GM21360 (cell line): ENCODE results near the gene HYCC2.
A peak's percentile ranks its signal among the peaks of the same experiment; 100 is the strongest.
"Not testable (repeated sequence)": the region's sequence is repeated elsewhere in the genome, so short reads cannot be mapped to it uniquely, and the experiment has no call there.

Experiments
- ATAC-seq: cut with Tn5 transposase; IDR thresholded peaks from one replicate; pipeline ENCODE4 v1.9.1; 2021; ENCODE audit warnings: mild to moderate bottlenecking, moderate library complexity; ENCODE audit not compliant: unreplicated experiment

The HYCC2 gene

GRCh38 chr2:201073071-201073470 is 1.6 kb upstream of the HYCC2 start:
- ATAC-seq = no peak

- ATAC-seq = no peak
Observed at GRCh38 chr2:201072201-201072530, 695 bp upstream of the HYCC2 start.

- peak; percentile 28 for ATAC-seq
Observed at GRCh38 chr2:201070948-201071478, 458 bp downstream of the HYCC2 start.

GRCh38 chr2:201064797-201065329 is 6.6 kb downstream of the HYCC2 start:
- no peak for ATAC-seq

DNA sequence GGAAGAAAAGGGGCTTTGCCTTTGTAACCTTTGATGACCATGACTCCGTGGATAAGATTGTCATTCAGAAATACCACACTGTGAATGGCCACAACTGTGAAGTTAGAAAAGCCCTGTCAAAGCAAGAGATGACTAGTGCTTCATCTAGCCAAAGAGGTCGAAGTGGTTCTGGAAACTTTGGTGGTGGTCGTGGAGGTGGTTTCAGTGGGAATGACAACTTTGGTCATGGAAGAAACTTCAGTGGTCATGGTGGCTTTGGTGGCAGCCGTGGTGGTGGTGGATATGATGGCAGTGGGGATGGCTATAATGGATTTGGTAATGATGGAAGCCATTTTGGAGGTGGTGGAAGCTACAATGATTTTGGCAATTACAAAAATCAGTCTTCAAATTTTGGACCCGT is 8.0 kb downstream of the HYCC2 start:
- not testable (repeated sequence) for ATAC-seq

DNA sequence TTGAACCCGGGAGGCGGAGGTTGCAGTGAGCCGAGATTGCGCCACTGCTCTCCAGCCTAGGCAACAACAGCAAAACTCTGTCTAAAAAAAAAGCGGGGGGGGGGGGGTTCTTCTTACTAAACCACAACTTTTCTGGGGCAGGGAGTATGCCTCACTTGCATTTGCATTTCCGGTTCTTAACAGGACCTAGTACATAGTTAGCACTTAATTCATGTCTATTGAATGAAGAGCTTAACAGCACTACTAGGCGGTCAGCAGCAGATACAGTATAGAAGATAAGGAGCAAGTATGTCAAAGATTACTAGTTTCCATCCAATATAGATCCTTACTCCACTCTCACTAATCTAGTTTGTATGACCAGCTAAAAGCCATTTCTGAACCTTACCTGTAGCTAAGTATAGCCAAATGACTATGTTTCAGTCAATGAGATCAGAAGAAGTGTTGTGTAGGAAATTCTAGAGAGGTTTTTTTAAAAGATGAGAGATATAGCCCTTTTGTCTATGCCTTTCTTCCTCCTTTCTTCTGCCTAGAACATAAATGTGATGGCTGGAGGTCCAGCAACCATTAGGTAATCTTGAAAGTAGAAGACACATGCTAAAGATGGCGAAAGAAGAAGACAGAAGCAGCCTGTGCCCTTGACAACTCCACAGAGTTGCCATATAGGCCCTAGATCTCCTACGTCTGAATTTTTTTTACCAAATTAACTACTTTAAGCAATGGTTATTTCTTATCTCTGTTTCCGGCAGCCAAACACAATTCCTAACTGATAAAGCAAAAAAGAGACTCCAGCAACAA is 11.3 kb downstream of the HYCC2 start:
- no peak for ATAC-seq

DNA sequence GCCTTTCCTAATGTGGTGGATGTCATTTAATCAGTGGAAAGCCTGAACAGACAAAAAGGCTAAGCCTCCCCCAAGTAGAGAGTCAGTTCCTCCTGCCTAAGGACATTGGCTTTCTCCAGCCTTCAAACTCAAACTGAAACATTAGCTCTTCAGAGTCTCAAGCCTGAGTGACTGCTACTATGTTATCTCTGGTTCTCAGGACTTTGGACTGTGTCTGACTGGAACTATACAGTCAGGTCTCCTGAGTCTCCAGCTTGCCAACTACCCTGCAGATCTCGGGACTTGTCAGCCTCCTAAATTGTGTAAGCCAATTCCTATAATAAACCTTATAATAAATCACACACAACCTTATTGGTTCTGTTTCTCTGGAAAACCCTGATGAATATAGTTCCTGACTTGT is 12.6 kb downstream of the HYCC2 start:
- no peak for ATAC-seq

DNA sequence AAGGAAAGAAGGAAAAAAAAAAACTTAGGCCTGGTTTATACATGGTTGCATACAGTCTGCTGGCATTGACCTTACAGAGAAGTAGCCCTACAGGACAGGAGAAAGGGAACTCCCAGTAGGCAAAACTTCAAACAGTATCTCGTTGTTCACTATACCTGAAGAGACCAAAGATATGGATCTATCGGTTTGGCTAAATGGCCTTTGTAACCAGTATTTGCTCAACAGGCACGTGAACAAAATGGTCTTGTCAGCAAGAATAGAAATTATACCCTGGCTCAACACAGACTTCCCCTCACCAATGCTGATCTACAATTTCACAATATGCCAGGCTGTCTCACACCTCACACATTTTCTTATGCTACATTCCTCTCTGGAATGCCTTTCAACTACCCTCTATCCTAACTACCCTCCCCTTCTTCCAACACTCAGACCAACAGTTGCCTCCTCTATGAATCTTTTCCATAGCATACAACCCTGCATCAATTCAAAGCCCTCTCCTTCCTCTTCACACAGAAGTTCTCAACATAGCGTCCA is 13.7 kb downstream of the HYCC2 start:
- ATAC-seq = no peak

DNA sequence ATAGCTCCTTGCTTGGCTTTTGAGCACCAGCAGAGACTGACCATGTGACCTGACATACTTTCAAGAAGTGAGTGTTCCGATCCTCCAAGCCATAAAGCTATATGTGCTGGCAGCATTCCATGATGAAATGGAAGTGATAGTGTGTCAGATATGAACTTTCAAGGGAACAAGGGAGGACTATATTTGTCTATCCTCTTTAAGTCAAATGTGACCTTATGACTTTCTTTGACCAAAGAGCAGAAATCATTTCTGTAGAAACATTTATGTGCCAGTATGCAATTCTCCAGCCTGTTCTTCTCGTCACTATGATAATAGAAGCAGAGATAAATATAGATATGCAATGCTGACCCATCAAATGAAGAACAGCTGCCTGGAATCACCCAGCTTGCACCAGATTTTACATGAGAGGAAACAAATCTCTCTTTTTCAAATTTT is 14.4 kb downstream of the HYCC2 start:
- ATAC-seq = no peak

- no peak for ATAC-seq
Observed at GRCh38 chr2:201049455-201049854, 22.0 kb downstream of the HYCC2 start.

- ATAC-seq = no peak
Observed at GRCh38 chr2:201046881-201047280, 24.6 kb downstream of the HYCC2 start.

DNA sequence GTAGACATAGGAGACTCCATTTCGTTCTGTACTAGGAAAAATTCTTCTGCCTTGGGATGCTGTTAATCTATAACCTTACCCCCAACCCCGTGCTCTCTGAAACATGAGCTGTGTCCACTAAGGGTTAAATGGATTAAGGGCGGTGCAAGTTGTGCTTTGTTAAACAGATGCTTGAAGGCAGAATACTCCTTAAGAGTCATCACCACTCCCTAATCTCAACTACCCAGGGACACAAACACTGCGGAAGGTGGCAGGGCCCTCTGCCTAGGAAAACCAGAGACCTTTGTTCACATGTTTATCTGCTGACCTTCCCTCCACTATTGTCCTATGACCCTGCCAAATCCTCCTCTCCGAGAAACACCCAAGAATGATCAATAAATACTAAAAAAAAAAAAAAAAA is 28.4 kb downstream of the HYCC2 start:
- ATAC-seq = not testable (repeated sequence)

- not testable (repeated sequence) for ATAC-seq
Observed at GRCh38 chr2:201042451-201042850, 29.0 kb downstream of the HYCC2 start.

DNA sequence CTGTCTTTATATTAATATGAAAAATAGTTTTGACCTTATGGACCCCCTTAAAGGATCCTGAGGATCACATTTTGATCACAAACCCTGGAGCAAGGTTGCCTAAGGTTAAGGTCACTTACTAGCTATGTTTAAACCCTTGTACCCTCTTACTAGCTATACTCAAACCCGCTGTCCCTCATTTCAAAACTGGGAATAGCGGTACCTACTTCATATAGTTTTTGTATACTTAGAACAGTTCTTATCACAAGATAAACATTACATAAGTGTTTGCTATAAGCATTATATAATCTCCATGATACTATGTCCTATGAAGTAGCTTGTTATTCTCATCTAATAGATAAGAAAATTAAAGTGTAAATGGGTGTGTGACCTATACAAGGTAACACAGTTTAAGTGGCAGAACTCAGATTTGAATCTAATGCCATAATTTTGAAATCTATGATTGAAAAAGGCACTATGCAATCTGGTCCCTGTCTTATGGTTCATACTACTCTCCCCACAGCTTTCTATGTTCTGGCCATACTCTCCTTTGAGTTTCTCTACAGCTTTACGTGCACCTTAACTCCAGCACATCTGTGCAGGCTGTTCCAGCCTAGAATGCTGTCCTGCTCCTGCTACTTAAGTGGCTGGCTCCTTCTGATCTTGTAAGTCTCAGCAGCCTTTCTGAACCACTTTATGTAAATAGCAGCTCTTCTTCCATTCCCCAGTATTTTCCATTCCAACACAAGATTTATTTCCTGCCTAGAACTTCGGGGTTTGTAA is 30.4 kb downstream of the HYCC2 start:
- no peak for ATAC-seq

- no peak for ATAC-seq
Observed at GRCh38 chr2:201038855-201039254, 32.6 kb downstream of the HYCC2 start.

DNA sequence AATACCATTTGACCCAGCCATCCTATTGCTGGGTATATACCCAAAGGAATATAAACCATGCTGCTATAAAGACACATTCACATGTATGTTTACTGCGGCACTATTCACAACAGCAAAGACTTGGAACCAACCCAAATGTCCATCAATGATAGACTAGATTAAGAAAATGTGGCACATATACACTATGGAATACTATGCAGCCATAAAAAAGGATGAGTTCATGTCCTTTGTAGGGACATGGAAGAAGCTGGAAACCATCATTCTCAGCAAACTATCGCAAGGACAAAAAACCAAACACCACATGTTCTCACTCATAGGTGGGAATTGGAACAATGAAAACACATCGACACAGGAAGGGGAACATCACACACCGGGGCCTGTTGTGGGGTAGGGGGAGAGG is 33.1 kb downstream of the HYCC2 start:
- not testable (repeated sequence) for ATAC-seq

DNA sequence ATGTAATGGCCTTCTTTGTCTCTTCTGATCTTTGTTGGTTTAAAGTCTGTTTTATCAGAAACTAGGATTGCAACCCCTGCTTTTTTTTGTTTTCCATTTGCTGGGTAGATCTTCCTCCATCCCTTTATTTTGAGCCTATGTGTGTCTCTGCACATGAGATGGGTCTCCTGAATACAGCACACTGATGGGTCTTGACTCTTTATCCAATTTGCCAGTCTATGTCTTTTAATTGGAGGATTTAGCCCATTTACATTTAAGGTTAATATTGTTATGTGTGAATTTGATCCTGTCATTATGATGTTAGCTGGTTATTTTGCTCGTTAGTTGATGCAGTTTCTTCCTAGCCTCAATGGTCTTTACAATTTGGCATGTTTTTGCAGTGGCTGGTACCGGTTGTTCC is 37.1 kb downstream of the HYCC2 start:
- ATAC-seq = not testable (repeated sequence)

DNA sequence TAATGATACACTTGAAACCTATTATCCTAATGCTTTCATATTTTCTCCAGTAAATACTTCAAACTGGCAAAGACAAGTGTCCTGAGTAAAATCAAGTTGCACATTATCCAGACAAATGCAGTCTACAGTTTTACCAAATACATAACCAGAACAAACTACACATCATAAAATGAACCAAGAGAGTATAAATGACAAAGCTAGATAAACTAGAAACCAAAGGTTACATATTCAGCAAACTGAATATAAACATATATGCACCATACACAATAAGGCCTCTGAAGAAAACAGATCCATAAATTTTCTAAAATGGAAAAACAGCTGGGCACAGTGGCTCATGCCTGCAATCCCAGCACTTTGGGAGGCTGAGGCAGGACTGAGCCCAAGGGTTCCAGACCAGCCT is 47.0 kb downstream of the HYCC2 start:
- ATAC-seq = no peak

DNA sequence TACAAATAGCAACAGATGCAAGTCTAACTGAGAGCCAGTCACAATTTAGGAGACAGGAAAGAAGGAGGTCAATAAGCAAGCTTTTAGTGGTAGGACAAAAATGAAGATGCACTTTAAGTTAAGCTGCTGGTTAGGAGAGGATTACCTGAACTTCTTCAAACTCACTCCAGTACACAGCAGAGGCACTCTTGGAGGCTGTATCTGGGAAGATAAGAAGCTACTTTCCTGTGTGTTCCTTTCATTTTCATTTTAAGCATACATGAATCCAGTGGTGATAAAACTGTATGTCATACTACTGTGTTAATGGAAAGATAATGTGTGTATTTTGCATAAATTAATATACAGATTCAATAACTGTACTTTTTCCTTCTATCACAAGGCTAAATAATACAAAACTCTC is 49.6 kb downstream of the HYCC2 start:
- ATAC-seq = no peak
